PC-3 (cell line): ENCODE measurements around the gene SLC47A1. TPM values are rescaled to one million over a fixed set of nuclear protein-coding genes. Genes with fewer than 3 reads are reported as not detected.
"Not testable (repeated sequence)": the region's sequence is repeated elsewhere in the genome, so short reads cannot be mapped to it uniquely, and the experiment has no call there.

Experiments used
- ATAC-seq: fragments of 200-7000 bp; cut with Tn5 transposase; 2 replicates; pipeline ENCODE4 v1.9.1; 2020; ENCODE audit warnings: mild to moderate bottlenecking, moderate library complexity
- BruUV-seq: library from RNA; stranded (reverse); fragments of 400-500 nt; replicated peaks from 2 replicates; lab custom pipeline; 2021; lab: Mats Ljungman, UMichigan
- CTCF ChIA-PET: fragments of 300-600 bp; sonication (Branson Sonifier 250); formaldehyde crosslinking; loops from one replicate; lab custom pipeline; 2022; ENCODE audit warnings: antibody characterized with exemption; lab: Charles Lee
- POLR2A ChIA-PET: fragments of 300-600 bp; sonication (Branson Sonifier 250); formaldehyde crosslinking; loops from one replicate; lab custom pipeline; 2022; ENCODE audit warnings: antibody characterized with exemption; ENCODE audit not compliant: unreplicated experiment; lab: Charles Lee
- DNase-seq: peaks from one replicate; pipeline ENCODE4 v3.0.0-alpha.2; 2015
- H2AFZ ChIP-seq: fragments of 300-600 bp; sonication (generic); 2 replicates; pipeline ENCODE4 v1.6.0; 2016; ENCODE audit warnings: antibody characterized with exemption, low read length
- H3F3A ChIP-seq: fragments of 300-600 bp; sonication (generic); one replicate; pipeline ENCODE4 v1.6.0; 2017; ENCODE audit warnings: antibody characterized with exemption, low read length, control low read depth, mild to moderate bottlenecking; ENCODE audit not compliant: unreplicated experiment
- H3K27ac ChIP-seq: fragments of 300-600 bp; sonication (generic); 2 replicates; pipeline ENCODE4 v1.5.1; 2016; ENCODE audit warnings: mild to moderate bottlenecking, low read length
- H3K27me3 ChIP-seq: fragments of 300-600 bp; sonication (generic); 2 replicates; pipeline ENCODE4 v1.6.1; 2016; ENCODE audit warnings: low read length, mixed read lengths
- H3K36me3 ChIP-seq: fragments of 300-600 bp; sonication (generic); 2 replicates; pipeline ENCODE4 v1.6.1; 2016; ENCODE audit warnings: low read depth, mixed run types, low read length, mixed read lengths
- H3K4me1 ChIP-seq: fragments of 300-600 bp; sonication (generic); 2 replicates; pipeline ENCODE4 v1.5.1; 2016; ENCODE audit warnings: low read length; ENCODE audit not compliant: insufficient read depth
- H3K4me2 ChIP-seq: fragments of 300-600 bp; sonication (generic); 2 replicates; pipeline ENCODE4 v1.6.0; 2016; ENCODE audit warnings: low read length
- H3K4me3 ChIP-seq: fragments of 300-600 bp; sonication (generic); 2 replicates; pipeline ENCODE4 v1.5.1; 2016; ENCODE audit warnings: mild to moderate bottlenecking, low read length, mixed read lengths
- H3K79me2 ChIP-seq: fragments of 300-600 bp; sonication (generic); 2 replicates; pipeline ENCODE4 v1.6.1; 2017; ENCODE audit warnings: low read length, mixed read lengths
- H3K9ac ChIP-seq: fragments of 300-600 bp; sonication (generic); 2 replicates; pipeline ENCODE4 v1.6.0; 2016; ENCODE audit warnings: mild to moderate bottlenecking, low read length
- H3K9me2 ChIP-seq: fragments of 300-600 bp; sonication (generic); replicated peaks from 2 replicates; pipeline ENCODE4 v1.6.1; 2016; ENCODE audit warnings: mixed run types, low read length, mixed read lengths
- H3K9me3 ChIP-seq: fragments of 300-600 bp; sonication (generic); 2 replicates; pipeline ENCODE4 v1.6.1; 2016; ENCODE audit warnings: low read length, mixed read lengths
- H4K20me1 ChIP-seq: fragments of 300-600 bp; sonication (generic); 2 replicates; pipeline ENCODE4 v1.6.1; 2016; ENCODE audit warnings: low read length, mixed read lengths
- EZH2 ChIP-seq: fragments of 300-600 bp; sonication (generic); IDR thresholded peaks from one replicate; pipeline ENCODE4 v1.6.1; 2017; ENCODE audit warnings: antibody characterized with exemption, mild to moderate bottlenecking, low read length; ENCODE audit not compliant: unreplicated experiment
- EZH2phosphoT487 ChIP-seq: fragments of 300-600 bp; sonication (generic); IDR thresholded peaks from 2 replicates; pipeline ENCODE4 v1.6.1; 2018; ENCODE audit warnings: mild to moderate bottlenecking, antibody characterized with exemption, low read length, borderline replicate concordance
- intact Hi-C: fragments of 100-400 bp; cut with micrococcal nuclease; formaldehyde crosslinking; loops from 2 replicates; pipeline ENCODE4 v1.9.0; 2023
- total RNA-seq: library from RNA; depleted of rRNA; stranded (reverse); fragments of >200 nt; gene quantifications from 2 replicates; pipeline ENCODE4 v1.2.3, GENCODE V29; 2014
- TF ChIP-seq, protein P1 (sequence below): fragments of 300-600 bp; sonication (generic); conservative IDR thresholded peaks from 2 replicates; pipeline ENCODE4 v1.5.1; 2017; ENCODE audit warnings: antibody characterized with exemption, low read depth, mild to moderate bottlenecking, low read length

The SLC47A1 gene
- total RNA-seq, 1 experiment from 2014 or later, result 0.15 TPM

DNA sequence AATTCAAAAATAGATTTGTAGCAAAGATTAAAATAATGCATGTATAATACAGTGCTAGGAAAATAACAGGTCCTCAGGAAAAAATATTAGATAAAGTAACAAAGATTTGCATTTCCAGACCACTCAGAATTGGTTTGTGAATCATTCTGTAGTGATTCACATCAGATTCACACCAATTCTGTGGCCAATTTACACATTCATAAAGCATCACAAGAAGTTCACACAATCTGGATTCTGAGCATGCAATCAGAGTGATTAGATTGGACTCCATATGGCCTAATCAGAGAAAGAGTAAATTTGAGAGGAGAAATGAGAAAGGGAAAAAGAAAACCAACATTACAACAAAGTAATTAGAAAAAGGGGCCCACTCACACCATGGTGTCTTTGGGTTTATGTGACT lies 36.0 kb upstream of the SLC47A1 start:
- H3K79me2 ChIP-seq, result no peaks in the 10 kb centered on the region
- CTCF ChIA-PET, result no interaction called here
- TF ChIP-seq, protein P1, sequence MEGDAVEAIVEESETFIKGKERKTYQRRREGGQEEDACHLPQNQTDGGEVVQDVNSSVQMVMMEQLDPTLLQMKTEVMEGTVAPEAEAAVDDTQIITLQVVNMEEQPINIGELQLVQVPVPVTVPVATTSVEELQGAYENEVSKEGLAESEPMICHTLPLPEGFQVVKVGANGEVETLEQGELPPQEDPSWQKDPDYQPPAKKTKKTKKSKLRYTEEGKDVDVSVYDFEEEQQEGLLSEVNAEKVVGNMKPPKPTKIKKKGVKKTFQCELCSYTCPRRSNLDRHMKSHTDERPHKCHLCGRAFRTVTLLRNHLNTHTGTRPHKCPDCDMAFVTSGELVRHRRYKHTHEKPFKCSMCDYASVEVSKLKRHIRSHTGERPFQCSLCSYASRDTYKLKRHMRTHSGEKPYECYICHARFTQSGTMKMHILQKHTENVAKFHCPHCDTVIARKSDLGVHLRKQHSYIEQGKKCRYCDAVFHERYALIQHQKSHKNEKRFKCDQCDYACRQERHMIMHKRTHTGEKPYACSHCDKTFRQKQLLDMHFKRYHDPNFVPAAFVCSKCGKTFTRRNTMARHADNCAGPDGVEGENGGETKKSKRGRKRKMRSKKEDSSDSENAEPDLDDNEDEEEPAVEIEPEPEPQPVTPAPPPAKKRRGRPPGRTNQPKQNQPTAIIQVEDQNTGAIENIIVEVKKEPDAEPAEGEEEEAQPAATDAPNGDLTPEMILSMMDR, result no peak
- BruUV-seq, result no TSS peak
- H3K36me3 ChIP-seq, result no peaks in the 10 kb centered on the region
- no peak overlapping the region for H3K27ac ChIP-seq
- intact Hi-C loops, result no loop called here
- no peaks in the 10 kb centered on the region for H3K9me2 ChIP-seq
- H3F3A ChIP-seq, result no peaks in the 10 kb centered on the region
- H2AFZ ChIP-seq, result no peak overlapping the region
- H3K4me3 ChIP-seq, result no peak overlapping the region
- H3K9ac ChIP-seq, result no peak overlapping the region
- POLR2A ChIA-PET, result no interaction called here
- no peak overlapping the region for H3K4me2 ChIP-seq
- no peaks in the 10 kb centered on the region for H3K9me3 ChIP-seq
- H3K4me1 ChIP-seq, result no peaks in the 10 kb centered on the region
- H4K20me1 ChIP-seq, result no peaks in the 10 kb centered on the region
- ATAC-seq (no peak), DNase-seq (no peak)
- H3K27me3 ChIP-seq, result peaks cover 4% of the 10 kb centered on the region; the same call in 1 of the 2 replicates

DNA sequence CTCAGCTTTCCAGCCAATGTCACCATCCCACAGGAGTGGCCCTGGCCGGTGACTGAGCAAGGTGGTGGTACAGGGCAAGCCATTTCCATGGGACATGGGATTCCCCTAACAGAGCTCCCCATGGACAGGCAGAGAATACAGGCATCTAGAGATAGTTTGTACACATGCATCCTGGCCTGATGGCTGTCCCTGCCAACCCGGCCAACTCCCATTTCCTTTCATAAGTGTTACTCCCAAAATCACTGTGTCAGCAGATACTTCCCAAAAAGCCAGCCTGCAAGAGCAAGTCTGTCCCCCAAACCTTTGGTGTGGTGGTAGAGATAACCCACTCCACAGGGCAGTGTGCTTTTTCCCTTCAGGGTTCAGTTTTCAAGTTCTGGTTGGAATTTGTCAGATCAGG lies 32.4 kb upstream of the SLC47A1 start:
- no peak overlapping the region for H3K4me3 ChIP-seq
- no peak for DNase-seq
- no peaks in the 10 kb centered on the region for H3K79me2 ChIP-seq
- ChIA-PET CTCF (no interaction called here), POLR2A (no interaction called here)
- H3K36me3 ChIP-seq, result no peaks in the 10 kb centered on the region
- no peak for TF ChIP-seq EZH2phosphoT487
- no peak for TF ChIP-seq EZH2
- TF ChIP-seq, protein P1, result no peak
- no peak overlapping the region for H3K4me2 ChIP-seq
- H2AFZ ChIP-seq, result no peak overlapping the region
- H3K9me2 ChIP-seq, result no peaks in the 10 kb centered on the region
- peaks cover 4% of the 10 kb centered on the region; the same call in 1 of the 2 replicates for H3K27me3 ChIP-seq
- H3F3A ChIP-seq, result no peaks in the 10 kb centered on the region
- intact Hi-C loops, result no loop called here
- no peak overlapping the region for H3K27ac ChIP-seq
- BruUV-seq, result no TSS peak
- no peak for ATAC-seq
- no peaks in the 10 kb centered on the region for H3K9me3 ChIP-seq
- no peaks in the 10 kb centered on the region for H4K20me1 ChIP-seq
- H3K4me1 ChIP-seq, result no peaks in the 10 kb centered on the region
- H3K9ac ChIP-seq, result no peak overlapping the region

DNA sequence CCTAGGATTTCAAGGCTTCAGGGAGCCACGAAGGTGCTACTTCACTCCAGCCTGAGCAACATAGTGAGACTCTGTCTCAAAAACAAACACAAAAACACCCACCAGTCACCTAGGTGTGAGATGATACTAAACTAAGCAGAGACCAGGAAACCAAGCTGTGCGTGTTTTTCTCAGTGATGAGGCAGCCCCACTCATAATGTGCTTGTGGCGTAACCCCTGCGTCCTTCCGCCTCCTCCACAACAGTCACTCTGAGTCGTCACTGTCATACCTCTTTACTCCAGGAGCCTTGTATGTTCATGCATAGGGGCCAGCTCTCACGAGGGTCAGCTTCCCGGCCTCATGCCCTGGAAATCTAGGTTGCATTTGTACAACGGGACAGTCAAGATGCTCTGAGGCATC lies 31.1 kb upstream of the SLC47A1 start:
- Histone ChIP-seq H3K4me1 (no peaks in the 10 kb centered on the region), H3K4me3 (no peak overlapping the region), H3K27ac (no peak overlapping the region), H3K9me2 (no peaks in the 10 kb centered on the region), H3K36me3 (no peaks in the 10 kb centered on the region), H2AFZ (no peak overlapping the region), H3K27me3 (peaks cover 4% of the 10 kb centered on the region; the same call in 1 of the 2 replicates), H3F3A (no peaks in the 10 kb centered on the region), H4K20me1 (no peaks in the 10 kb centered on the region), H3K79me2 (no peaks in the 10 kb centered on the region), H3K4me2 (no peak overlapping the region), H3K9me3 (no peaks in the 10 kb centered on the region), H3K9ac (no peak overlapping the region)
- CTCF ChIA-PET, result no interaction called here
- intact Hi-C loops, result no loop called here
- no peak for TF ChIP-seq EZH2phosphoT487
- TF ChIP-seq, protein P1, result no peak
- TF ChIP-seq EZH2, result no peak
- DNase-seq (no peak), ATAC-seq (no peak)
- POLR2A ChIA-PET, result no interaction called here
- no TSS peak for BruUV-seq

DNA sequence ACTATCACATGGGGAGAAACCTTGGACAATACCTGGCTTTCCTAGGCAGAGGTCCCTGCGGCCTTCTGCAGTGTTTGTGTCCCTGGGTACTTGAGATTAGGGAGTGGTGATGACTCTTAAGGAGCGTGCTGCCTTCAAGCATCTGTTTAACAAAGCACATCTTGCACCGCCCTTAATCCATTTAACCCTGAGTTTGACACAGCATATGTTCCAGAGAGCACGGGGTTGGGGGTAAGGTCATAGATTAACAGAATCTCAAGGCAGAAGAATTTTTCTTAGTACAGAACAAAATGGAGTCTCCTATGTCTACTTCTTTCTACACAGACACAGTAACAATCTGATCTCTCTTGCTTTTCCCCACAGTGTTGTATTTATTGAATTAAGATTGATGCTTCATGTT lies 28.1 kb upstream of the SLC47A1 start:
- H4K20me1 ChIP-seq, H3K9me2 ChIP-seq, H3K79me2 ChIP-seq, ATAC-seq, H3F3A ChIP-seq, H3K4me2 ChIP-seq, H3K27ac ChIP-seq, DNase-seq, H3K4me3 ChIP-seq, H3K9me3 ChIP-seq, H3K4me1 ChIP-seq, H2AFZ ChIP-seq, POLR2A ChIA-PET, H3K9ac ChIP-seq, H3K36me3 ChIP-seq, CTCF ChIA-PET, H3K27me3 ChIP-seq, BruUV-seq: not testable (repeated sequence)
- intact Hi-C loops, result loop anchor here (5.0 kb wide), 1 partner anchor 128 kb away; the partner anchor contains the start of gene MAPK7
